Fibroblast of pulmonary artery (primary cell): ENCODE measurements around the gene PRTG.
A peak's percentile ranks its signal among the peaks of the same experiment; 100 is the strongest.
"Not testable (repeated sequence)": the region's sequence is repeated elsewhere in the genome, so short reads cannot be mapped to it uniquely, and the experiment has no call there.

Experiments used
- DNase-seq: peaks from one replicate; pipeline ENCODE4 v3.0.0-alpha.2; 2010; ENCODE audit warnings: low read depth
- H3K4me3 ChIP-seq: replicated peaks from 2 replicates; pipeline ENCODE4 v1.5.1; 2011; ENCODE audit warnings: low read depth, mild to moderate bottlenecking, control low read depth, low read length, moderate library complexity
- TF ChIP-seq, protein P1 (sequence below): IDR thresholded peaks from 2 replicates; pipeline ENCODE4 v1.5.1; 2011; ENCODE audit warnings: mild to moderate bottlenecking, control low read depth, low read length, inconsistent platforms; ENCODE audit errors: missing control alignments

The PRTG gene, protein sequence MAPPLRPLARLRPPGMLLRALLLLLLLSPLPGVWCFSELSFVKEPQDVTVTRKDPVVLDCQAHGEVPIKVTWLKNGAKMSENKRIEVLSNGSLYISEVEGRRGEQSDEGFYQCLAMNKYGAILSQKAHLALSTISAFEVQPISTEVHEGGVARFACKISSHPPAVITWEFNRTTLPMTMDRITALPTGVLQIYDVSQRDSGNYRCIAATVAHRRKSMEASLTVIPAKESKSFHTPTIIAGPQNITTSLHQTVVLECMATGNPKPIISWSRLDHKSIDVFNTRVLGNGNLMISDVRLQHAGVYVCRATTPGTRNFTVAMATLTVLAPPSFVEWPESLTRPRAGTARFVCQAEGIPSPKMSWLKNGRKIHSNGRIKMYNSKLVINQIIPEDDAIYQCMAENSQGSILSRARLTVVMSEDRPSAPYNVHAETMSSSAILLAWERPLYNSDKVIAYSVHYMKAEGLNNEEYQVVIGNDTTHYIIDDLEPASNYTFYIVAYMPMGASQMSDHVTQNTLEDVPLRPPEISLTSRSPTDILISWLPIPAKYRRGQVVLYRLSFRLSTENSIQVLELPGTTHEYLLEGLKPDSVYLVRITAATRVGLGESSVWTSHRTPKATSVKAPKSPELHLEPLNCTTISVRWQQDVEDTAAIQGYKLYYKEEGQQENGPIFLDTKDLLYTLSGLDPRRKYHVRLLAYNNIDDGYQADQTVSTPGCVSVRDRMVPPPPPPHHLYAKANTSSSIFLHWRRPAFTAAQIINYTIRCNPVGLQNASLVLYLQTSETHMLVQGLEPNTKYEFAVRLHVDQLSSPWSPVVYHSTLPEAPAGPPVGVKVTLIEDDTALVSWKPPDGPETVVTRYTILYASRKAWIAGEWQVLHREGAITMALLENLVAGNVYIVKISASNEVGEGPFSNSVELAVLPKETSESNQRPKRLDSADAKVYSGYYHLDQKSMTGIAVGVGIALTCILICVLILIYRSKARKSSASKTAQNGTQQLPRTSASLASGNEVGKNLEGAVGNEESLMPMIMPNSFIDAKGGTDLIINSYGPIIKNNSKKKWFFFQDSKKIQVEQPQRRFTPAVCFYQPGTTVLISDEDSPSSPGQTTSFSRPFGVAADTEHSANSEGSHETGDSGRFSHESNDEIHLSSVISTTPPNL

GRCh38 chr15:55742927-55743728, at the start of gene PRTG:
Gene PRTG, minus strand, starts transcription at chr15:55743152. Its CDS starts 221 bp downstream, at chr15:55742931.
- DNase-seq, result peak; percentile 76
- TF ChIP-seq, protein P1, sequence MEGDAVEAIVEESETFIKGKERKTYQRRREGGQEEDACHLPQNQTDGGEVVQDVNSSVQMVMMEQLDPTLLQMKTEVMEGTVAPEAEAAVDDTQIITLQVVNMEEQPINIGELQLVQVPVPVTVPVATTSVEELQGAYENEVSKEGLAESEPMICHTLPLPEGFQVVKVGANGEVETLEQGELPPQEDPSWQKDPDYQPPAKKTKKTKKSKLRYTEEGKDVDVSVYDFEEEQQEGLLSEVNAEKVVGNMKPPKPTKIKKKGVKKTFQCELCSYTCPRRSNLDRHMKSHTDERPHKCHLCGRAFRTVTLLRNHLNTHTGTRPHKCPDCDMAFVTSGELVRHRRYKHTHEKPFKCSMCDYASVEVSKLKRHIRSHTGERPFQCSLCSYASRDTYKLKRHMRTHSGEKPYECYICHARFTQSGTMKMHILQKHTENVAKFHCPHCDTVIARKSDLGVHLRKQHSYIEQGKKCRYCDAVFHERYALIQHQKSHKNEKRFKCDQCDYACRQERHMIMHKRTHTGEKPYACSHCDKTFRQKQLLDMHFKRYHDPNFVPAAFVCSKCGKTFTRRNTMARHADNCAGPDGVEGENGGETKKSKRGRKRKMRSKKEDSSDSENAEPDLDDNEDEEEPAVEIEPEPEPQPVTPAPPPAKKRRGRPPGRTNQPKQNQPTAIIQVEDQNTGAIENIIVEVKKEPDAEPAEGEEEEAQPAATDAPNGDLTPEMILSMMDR, result no peak
- H3K4me3 ChIP-seq, result peak within 1 kb of the TSS; percentile 64

- H3K4me3 ChIP-seq, result no peak overlapping the region
- peak; percentile 80 for DNase-seq
- TF ChIP-seq, protein P1, result no peak
Observed at GRCh38 chr15:55791551-55792400, 48.8 kb upstream of the PRTG start.

- no peak overlapping the region for H3K4me3 ChIP-seq
- TF ChIP-seq, protein P1, result peak; percentile 50
- DNase-seq, result no peak
Observed at GRCh38 chr15:55789066-55789660, 46.2 kb upstream of the PRTG start.

- no peak overlapping the region for H3K4me3 ChIP-seq
- TF ChIP-seq, protein P1, result no peak
- no peak for DNase-seq
Observed at GRCh38 chr15:55786341-55786740, 43.4 kb upstream of the PRTG start.

- DNase-seq, H3K4me3 ChIP-seq: not testable (repeated sequence)
Observed at GRCh38 chr15:55785593-55785992, 42.6 kb upstream of the PRTG start.

- TF ChIP-seq, protein P1, result no peak
Observed at GRCh38 chr15:55784286-55784685, 41.3 kb upstream of the PRTG start.

More at GRCh38 chr15:55784286-55784685, 41.3 kb upstream of the PRTG start:
- DNase-seq, result no peak
- no peak overlapping the region for H3K4me3 ChIP-seq
